SIG-M5 (cell line): Measurements from ENCODE around the gene PRKCI.
"Not testable (repeated sequence)": the region's sequence is repeated elsewhere in the genome, so short reads cannot be mapped to it uniquely, and the experiment has no call there.

Experiments
- DNase-seq: peaks from one replicate; lab custom pipeline; 2025; lab: John Stamatoyannopoulos, UW

Gene PRKCI

GRCh38 chr3:170343859-170344258 is 121.6 kb downstream of the PRKCI start:
- not testable (repeated sequence) for DNase-seq

- DNase-seq: no peak
Measured at GRCh38 chr3:170344971-170345370, 122.7 kb downstream of the PRKCI start.

- no peak for DNase-seq
Measured at GRCh38 chr3:170346481-170347392, 124.5 kb downstream of the PRKCI start.

- no peak for DNase-seq
Measured at GRCh38 chr3:170350515-170351413, 128.5 kb downstream of the PRKCI start.

GRCh38 chr3:170352936-170353335 is 130.7 kb downstream of the PRKCI start:
- no peak for DNase-seq

DNA sequence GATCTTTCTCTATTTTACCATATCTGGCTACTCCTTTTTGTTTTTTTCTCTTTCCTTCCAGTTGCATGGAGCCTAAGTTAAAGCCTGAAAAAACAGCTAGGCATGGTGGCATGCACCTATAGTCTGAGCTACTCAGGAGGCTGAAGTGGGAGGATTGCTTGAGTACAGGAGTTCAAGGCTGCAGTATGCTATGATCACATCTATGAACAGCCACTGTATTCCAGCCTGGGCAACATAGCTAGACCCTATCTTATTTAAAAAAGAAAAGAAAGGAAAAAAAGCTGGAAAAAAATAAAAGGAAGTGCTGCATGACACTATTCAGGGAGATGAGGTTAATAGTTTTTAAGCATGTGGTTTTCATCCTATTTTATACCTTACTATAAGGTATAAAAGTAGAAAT is 131.3 kb downstream of the PRKCI start:
- DNase-seq: no peak

GRCh38 chr3:170354760-170355159 is 132.5 kb downstream of the PRKCI start:
- DNase-seq: no peak
